CD4-positive, alpha-beta T cell treated with Interleukin-12 subunit alpha and Interleukin-12 subunit beta, for 1 hour (primary cell): ENCODE measurements around the gene TPSAB1.

Experiments used
- DNase-seq: peaks from one replicate; pipeline ENCODE4 v3.0.0-alpha.2; 2020

Gene TPSAB1

DNA sequence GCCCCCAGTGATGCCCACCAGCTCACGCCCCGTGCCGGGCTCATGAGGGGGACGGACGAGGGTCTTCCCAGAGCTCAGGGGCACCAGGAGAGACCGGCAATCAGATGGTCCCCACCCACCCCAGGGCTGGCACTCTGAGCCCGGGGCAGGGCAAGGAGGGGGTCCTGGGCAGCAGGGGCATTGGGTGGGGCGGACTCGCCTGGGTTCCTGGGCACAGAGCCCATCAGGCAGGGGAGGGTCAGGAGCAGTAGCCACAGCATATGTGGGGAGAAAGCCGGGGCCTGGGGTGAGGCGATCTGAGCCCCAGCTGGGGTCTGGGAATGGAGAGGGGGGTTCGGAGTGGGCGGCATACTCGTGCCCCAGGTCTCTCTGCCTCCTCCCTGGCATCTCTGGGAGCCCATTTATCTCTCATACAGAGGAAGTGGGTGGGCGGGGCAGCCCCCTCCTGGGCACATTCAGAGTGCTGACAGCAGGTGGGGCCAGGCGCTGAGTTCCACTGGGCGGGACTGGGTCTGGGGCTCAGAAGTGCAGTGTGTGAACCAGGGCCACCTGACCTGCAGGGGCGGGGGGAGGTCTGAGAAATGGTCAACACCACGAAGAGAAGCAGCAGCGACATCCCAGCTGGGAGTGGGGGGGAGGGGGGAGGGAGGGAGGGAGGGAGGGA, 48.4 kb downstream of the TPSAB1 start:
- no peak for DNase-seq

DNA sequence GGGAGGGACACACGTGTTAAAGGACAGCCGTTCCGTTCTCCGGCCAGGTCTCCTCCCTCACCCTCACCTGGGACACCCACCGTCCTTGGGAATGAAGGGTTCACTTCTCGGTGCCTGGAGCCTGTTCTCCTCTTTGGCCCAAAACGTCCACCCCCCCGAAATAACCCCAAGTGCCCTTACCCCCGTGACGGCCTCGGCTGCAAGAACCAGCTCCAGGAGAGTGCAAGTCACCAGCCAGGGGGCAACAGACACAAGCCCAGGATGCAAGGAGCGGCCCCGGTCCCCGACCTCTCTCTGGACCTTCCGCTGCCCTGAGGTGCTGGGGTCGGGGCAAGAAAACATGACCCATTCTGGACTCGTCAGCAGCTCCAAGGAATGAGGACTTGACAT, 49.0 kb downstream of the TPSAB1 start:
- DNase-seq, result no peak

DNA sequence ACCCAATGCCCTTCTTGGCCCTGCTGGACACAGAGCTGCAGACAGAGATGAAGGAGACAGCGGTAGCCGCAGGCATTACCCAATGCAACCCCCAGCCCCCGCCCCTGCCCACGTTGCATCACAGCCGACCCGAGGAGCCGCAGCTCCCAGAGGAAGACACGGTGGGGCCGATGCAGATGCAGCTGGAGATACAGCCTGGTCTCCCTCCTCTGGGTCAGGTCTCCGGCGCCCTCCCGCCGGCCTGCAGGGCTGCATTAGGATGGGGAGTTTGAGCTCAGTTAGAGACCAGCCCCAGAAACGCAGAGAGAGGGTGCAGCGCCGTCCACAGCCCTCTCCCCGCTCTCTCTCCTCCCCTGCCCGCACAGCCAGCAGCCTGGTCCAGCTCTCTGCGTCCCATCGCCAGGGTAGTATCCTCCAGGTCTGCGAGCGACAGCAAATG, 49.6 kb downstream of the TPSAB1 start:
- no peak for DNase-seq

DNA sequence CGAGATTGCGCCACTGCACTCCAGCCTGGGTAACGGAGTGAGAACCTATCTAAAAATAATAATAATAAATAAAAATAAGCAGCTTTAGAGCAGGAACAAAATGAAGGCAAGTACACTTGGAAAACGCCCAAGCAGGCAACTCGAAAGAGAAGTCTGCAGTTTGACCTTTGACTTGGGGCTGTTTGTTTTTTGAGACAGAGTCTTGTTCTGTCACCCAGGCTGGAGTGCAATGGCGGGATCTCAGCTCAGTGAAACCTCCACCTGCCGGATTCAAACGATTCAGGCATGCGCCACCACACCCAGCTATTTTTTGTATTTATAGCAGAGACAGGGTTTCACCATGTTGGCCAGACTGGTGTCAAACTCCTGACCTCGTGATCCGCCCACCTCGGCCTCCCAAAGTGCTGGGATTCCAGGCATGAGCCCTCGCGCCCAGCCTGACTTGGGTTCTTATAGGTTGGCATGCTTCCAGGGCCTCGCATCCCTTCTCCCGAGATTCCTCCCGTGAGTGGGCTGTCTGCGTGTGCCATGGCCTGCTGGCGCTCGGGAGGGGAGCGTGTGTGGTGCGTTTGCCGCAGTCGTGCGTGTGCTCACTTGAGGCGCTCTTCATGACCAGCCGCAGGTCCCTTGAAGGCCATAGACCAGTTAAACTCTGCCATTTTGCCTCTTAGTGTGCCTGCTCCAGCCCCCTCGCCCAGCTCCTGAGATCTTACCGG, 50.5 kb downstream of the TPSAB1 start:
- no peak for DNase-seq

DNA sequence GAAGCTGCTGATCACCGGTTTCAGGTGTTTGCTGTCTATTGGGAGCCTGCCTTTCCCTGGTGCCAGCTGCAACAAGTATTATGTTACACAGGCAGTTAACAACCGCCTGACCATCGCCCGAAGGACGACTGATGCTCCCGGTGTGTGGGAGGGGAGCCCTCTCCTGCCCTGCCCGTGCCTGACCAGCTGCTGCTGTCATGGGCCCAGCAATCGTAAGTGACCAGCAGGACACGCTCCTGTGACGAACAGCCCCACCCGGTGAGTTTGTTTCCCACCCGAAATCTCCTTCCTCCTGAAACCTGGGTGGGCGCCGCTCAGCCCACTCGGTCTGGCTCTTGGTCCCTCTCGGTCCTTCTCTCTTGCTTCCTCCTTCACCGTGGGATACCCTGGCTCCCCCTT, 51.1 kb downstream of the TPSAB1 start:
- DNase-seq, result no peak
